ENCODE data around the gene GCC1.

The GCC1 gene

GRCh38 chr7:127535546-127536393 is 49.6 kb downstream of the GCC1 start:
- DNase-seq = no peak

GRCh38 chr7:127534636-127535035 is 50.8 kb downstream of the GCC1 start:
- no peak for DNase-seq

- no peak for DNase-seq
Observed at GRCh38 chr7:127532736-127533135, 52.7 kb downstream of the GCC1 start.

DNA sequence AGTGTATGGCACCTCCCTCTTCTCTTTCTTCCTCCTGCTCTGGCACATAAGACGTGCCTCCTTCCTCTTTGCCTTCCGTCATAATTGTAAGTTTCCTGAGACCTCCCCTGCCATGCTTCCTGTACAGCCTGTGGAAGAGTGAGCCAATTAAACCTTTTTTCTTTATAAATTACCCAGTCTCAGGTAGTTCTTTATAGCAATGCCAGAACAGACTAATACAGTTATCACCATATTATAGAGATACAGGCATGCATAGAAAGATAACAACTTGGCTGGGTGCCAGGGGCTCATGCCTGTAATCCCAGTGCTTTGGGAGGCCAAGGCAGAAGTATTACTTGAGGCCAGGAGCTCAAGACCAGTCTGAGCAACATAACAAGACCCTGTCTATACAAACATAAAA is 53.2 kb downstream of the GCC1 start:
- no peak for DNase-seq
